Hematopoietic multipotent progenitor cell treated with erythropoietin and hydrocortisone succinate and interleukin-3 and kit ligand, for 8 days (in vitro differentiated cells): ENCODE data around the gene RASSF8.

Experiments used
- DNase-seq: peaks from one replicate; pipeline ENCODE4 v3.0.0-alpha.2; 2015

Gene RASSF8

GRCh38 chr12:26112703-26113147 lies 154.2 kb downstream of the RASSF8 start:
- DNase-seq, result no peak

GRCh38 chr12:26113181-26113654 lies 154.7 kb downstream of the RASSF8 start:
- DNase-seq, result no peak

GRCh38 chr12:26113853-26114719 lies 155.6 kb downstream of the RASSF8 start:
- DNase-seq, result peak; percentile 80

GRCh38 chr12:26114720-26115401 lies 156.4 kb downstream of the RASSF8 start:
- peak; percentile 12 for DNase-seq

GRCh38 chr12:26116829-26117715 lies 158.6 kb downstream of the RASSF8 start:
- peak; percentile 19 for DNase-seq

GRCh38 chr12:26118308-26118707 lies 159.8 kb downstream of the RASSF8 start:
- no peak for DNase-seq

- peak; percentile 52 for DNase-seq
These were observed 161.0 kb downstream of the RASSF8 start for GRCh38 chr12:26119391-26119989.

GRCh38 chr12:26120561-26121274 lies 162.2 kb downstream of the RASSF8 start:
- DNase-seq, result no peak

GRCh38 chr12:26121323-26122060 lies 163.0 kb downstream of the RASSF8 start:
- DNase-seq, result no peak

GRCh38 chr12:26122061-26122680 lies 163.7 kb downstream of the RASSF8 start:
- DNase-seq, result no peak

- peak; percentile 33 for DNase-seq
These were observed 164.4 kb downstream of the RASSF8 start for GRCh38 chr12:26122681-26123481.

GRCh38 chr12:26123482-26123980 lies 165.0 kb downstream of the RASSF8 start:
- DNase-seq, result no peak

- DNase-seq, result no peak
These were observed 166.2 kb downstream of the RASSF8 start, which contains the start of gene BHLHE41 for GRCh38 chr12:26124446-26125399. Gene BHLHE41, minus strand, starts transcription at chr12:26125037. Its CDS starts 258 bp downstream, at chr12:26124779.

GRCh38 chr12:26125400-26126339 lies 167.2 kb downstream of the RASSF8 start:
- no peak for DNase-seq

- DNase-seq, result peak; percentile 20
These were observed 168.1 kb downstream of the RASSF8 start for GRCh38 chr12:26126340-26127284.

- DNase-seq, result no peak
These were observed 168.9 kb downstream of the RASSF8 start for GRCh38 chr12:26127404-26127803.
